Neutrophil (primary cell): ENCODE results near the gene RASSF10.

Experiments used
- H3K27ac ChIP-seq: fragments of 200-600 bp; sonication (generic); 2 replicates; pipeline ENCODE4 v1.5.1; 2016; ENCODE audit warnings: mild to moderate bottlenecking, moderate library complexity
- H3K27me3 ChIP-seq: fragments of 200-600 bp; sonication (generic); 2 replicates; pipeline ENCODE4 v1.6.0; 2016; ENCODE audit warnings: mild to moderate bottlenecking
- H3K36me3 ChIP-seq: fragments of 200-600 bp; sonication (generic); 2 replicates; pipeline ENCODE4 v1.5.1; 2017
- H3K4me1 ChIP-seq, 2 experiments: fragments of 200-600 bp in 1 of 2; sonication (generic) in 1 of 2; 1 replicate in 1 of 2; 2 replicates in 1 of 2; pipeline versions ENCODE4 v1.5.1 to v1.6.1; 2013 to 2016; ENCODE audit warnings: low read depth in 1 of 2, low read length in 1 of 2, mild to moderate bottlenecking in 1 of 2, moderate library complexity in 1 of 2; ENCODE audit not compliant: control insufficient read depth in 1 of 2, insufficient read depth in 1 of 2
- H3K4me3 ChIP-seq, 2 experiments: fragments of 200-600 bp in 1 of 2; sonication (generic) in 1 of 2; 1 replicate in 1 of 2; 2 replicates in 1 of 2; pipeline ENCODE4 v1.5.1; 2013 to 2016; ENCODE audit warnings: low read depth in 1 of 2, low read length in 1 of 2, mild to moderate bottlenecking in 1 of 2, moderate library complexity in 1 of 2
- H3K9me3 ChIP-seq: fragments of 200-600 bp; sonication (generic); 2 replicates; pipeline ENCODE4 v1.5.1; 2016
- CTCF ChIP-seq: fragments of 200-600 bp; sonication (generic); IDR thresholded peaks from 2 replicates; pipeline ENCODE4 v1.5.1; 2016; ENCODE audit warnings: antibody characterized with exemption

Gene RASSF10

GRCh38 chr11:12994476-12994875 is 14.6 kb upstream of the RASSF10 start:
- Histone ChIP-seq H3K36me3 (no peaks in the 10 kb centered on the region), H3K9me3 (no peaks in the 10 kb centered on the region), H3K4me3 (no peak overlapping the region), H3K27me3 (no peaks in the 10 kb centered on the region), H3K27ac (no peak overlapping the region), H3K4me1 (no peaks in the 10 kb centered on the region)
- no peak for TF ChIP-seq CTCF

- no peak for TF ChIP-seq CTCF
- H3K9me3 ChIP-seq, result no peaks in the 10 kb centered on the region
- H3K27me3 ChIP-seq, result no peaks in the 10 kb centered on the region
- H3K27ac ChIP-seq, result no peak overlapping the region
- no peaks in the 10 kb centered on the region for H3K4me1 ChIP-seq
- no peak overlapping the region for H3K4me3 ChIP-seq
- H3K36me3 ChIP-seq, result no peaks in the 10 kb centered on the region
These were observed 13.9 kb upstream of the RASSF10 start for GRCh38 chr11:12995188-12995587.

- H3K4me1 ChIP-seq, result no peaks in the 10 kb centered on the region
- H3K27me3 ChIP-seq, result no peaks in the 10 kb centered on the region
- H3K27ac ChIP-seq, result no peak overlapping the region
- no peaks in the 10 kb centered on the region for H3K36me3 ChIP-seq
- H3K9me3 ChIP-seq, result no peaks in the 10 kb centered on the region
- TF ChIP-seq CTCF, result no peak
- no peak overlapping the region for H3K4me3 ChIP-seq
These were observed 13.3 kb upstream of the RASSF10 start for GRCh38 chr11:12995823-12996222.

- Histone ChIP-seq H3K36me3 (no peaks in the 10 kb centered on the region), H3K27me3 (no peaks in the 10 kb centered on the region), H3K4me3 (no peak overlapping the region)
These were observed 11.9 kb upstream of the RASSF10 start for GRCh38 chr11:12997168-12997567.

GRCh38 chr11:12998336-12998735 is 10.8 kb upstream of the RASSF10 start:
- Histone ChIP-seq H3K36me3 (no peaks in the 10 kb centered on the region), H3K27me3 (no peaks in the 10 kb centered on the region), H3K4me1 (no peaks in the 10 kb centered on the region), H3K4me3 (no peak overlapping the region), H3K9me3 (no peaks in the 10 kb centered on the region), H3K27ac (no peak overlapping the region)
- no peak for TF ChIP-seq CTCF

More at GRCh38 chr11:12997168-12997567, 11.9 kb upstream of the RASSF10 start:
- no peaks in the 10 kb centered on the region for H3K4me1 ChIP-seq
- no peak overlapping the region for H3K27ac ChIP-seq
- H3K9me3 ChIP-seq, result no peaks in the 10 kb centered on the region
- TF ChIP-seq CTCF, result no peak

- Histone ChIP-seq H3K9me3 (no peaks in the 10 kb centered on the region), H3K27ac (no peak overlapping the region), H3K27me3 (peaks cover 13% of the 10 kb centered on the region), H3K4me1 (no peaks in the 10 kb centered on the region), H3K36me3 (no peaks in the 10 kb centered on the region), H3K4me3 (no peak overlapping the region)
- no peak for TF ChIP-seq CTCF
These were observed 9.5 kb upstream of the RASSF10 start for GRCh38 chr11:12999597-12999996.
